Measurements from ENCODE around the gene PADI1. TPM values are rescaled to one million over a fixed set of nuclear protein-coding genes. Genes with fewer than 3 reads are reported as not detected.
A peak's percentile ranks its signal among the peaks of the same experiment; 100 is the strongest.

Gene PADI1
- total and polyA plus RNA-seq, 10 donors = 0.03 to 0.76 (median 0.31) TPM; not detected in 4

- H3K4me1 ChIP-seq = no peaks in the 10 kb centered on the region
- intact Hi-C loops (cut with DNase I; ENCODE audit: low total_unique reads) = no loop called here
- no peaks in the 10 kb centered on the region for H3K36me3 ChIP-seq
- H3K9me3 ChIP-seq = peaks cover 0 to 5% (median under 1%) of the 10 kb centered on the region in 8 donors
- peaks cover 0 to 36% (median 0%) of the 10 kb centered on the region in 7 donors for H3K27me3 ChIP-seq (replicated peaks in 1 of 7)
- no peak overlapping the region for H3K4me3 ChIP-seq
- TF ChIP-seq CTCF (IDR thresholded peaks at IDR 0.05 in 8 of 11, conservative IDR thresholded peaks at IDR 0.05 in 3 of 11) (no peak), POLR2AphosphoS5 (IDR thresholded peaks at IDR 0.05) (no peak), POLR2A (IDR thresholded peaks at IDR 0.05) (no peak)
- peak; percentile 37 for DNase-seq
- 56 to 77% (median 58%) methylated on average over 4 of the region's 4 CpGs for WGBS, 5 donors
- no peak overlapping the region for H3K27ac ChIP-seq
Observed at GRCh38 chr1:17295292-17295691, 90.4 kb downstream of the PADI1 start.

Small RNA genes lying within 50 kb of the gene (microRNA-seq; reads per million reads assigned to microRNA genes)
- 0 reads per million in 3 donors for gene MIR3972

Small RNA genes lying within 50 kb of the gene (small RNA-seq; reads per million reads assigned to genes)
- 0 reads per million in 4 donors for gene MIR3972

Other genes starting within 250 kb of the PADI1 start
- 1 to 10 TPM in 3 of 7 donors, under 1 TPM in 1, not detected in 3; 0.77 to 2.7 (median 1.5) TPM for gene MFAP2, start 224.5 kb upstream of the PADI1 start, total RNA-seq
- 1 to 10 TPM in 2 of 3 donors, under 1 TPM in 1; 0.87 to 3.9 (median 1.2) TPM for gene MFAP2, start 224.5 kb upstream of the PADI1 start, polyA plus RNA-seq
- gene ATP13A2, start 193.2 kb upstream of the PADI1 start, total RNA-seq = 10 to 100 TPM; 45.4 to 83.9 (median 69.5) TPM
- 10 to 100 TPM; 13.7 to 27.1 (median 18.9) TPM for gene ATP13A2, start 193.2 kb upstream of the PADI1 start, polyA plus RNA-seq
- gene SDHB, start 151.1 kb upstream of the PADI1 start, total RNA-seq = 100 to 1,000 TPM in 3 of 7 donors, 10 to 100 TPM in 4; 82.9 to 132 (median 84.0) TPM
- 10 to 100 TPM; 49.1 to 85.0 (median 75.4) TPM for gene SDHB, start 151.1 kb upstream of the PADI1 start, polyA plus RNA-seq
- 10 to 100 TPM in 5 of 7 donors, 1 to 10 TPM in 2; 8.7 to 63.6 (median 30.7) TPM for gene PADI2, start 85.7 kb upstream of the PADI1 start, total RNA-seq
- 1 to 10 TPM in 2 of 3 donors, under 1 TPM in 1; 0.50 to 3.5 (median 3.3) TPM for gene PADI2, start 85.7 kb upstream of the PADI1 start, polyA plus RNA-seq
- gene PADI3, start 44.0 kb downstream of the PADI1 start, total RNA-seq = not detected
- not detected for gene PADI3, start 44.0 kb downstream of the PADI1 start, polyA plus RNA-seq
- gene PADI4, start 103.1 kb downstream of the PADI1 start, total RNA-seq = 100 to 1,000 TPM in 2 of 7 donors, 10 to 100 TPM in 5; 15.9 to 122 (median 45.0) TPM
- gene PADI4, start 103.1 kb downstream of the PADI1 start, polyA plus RNA-seq = 1 to 10 TPM; 5.1 to 8.3 (median 8.3) TPM
- under 1 TPM in 1 of 7 donors, not detected in 6; 0.14 TPM for gene PADI6, start 167.1 kb downstream of the PADI1 start, total RNA-seq
- gene PADI6, start 167.1 kb downstream of the PADI1 start, polyA plus RNA-seq = not detected
- 10 to 100 TPM; 54.2 to 69.1 (median 62.2) TPM for gene RCC2, start 234.5 kb downstream of the PADI1 start, total RNA-seq
- 10 to 100 TPM; 46.2 to 52.5 (median 51.9) TPM for gene RCC2, start 234.5 kb downstream of the PADI1 start, polyA plus RNA-seq

Measured in spleen (tissue), 11 donors.